GM19328 (cell line): ENCODE data around the gene PRR12.

Experiments
- ATAC-seq: cut with Tn5 transposase; IDR thresholded peaks from one replicate; pipeline ENCODE4 v1.9.1; 2021; ENCODE audit warnings: mild to moderate bottlenecking, moderate library complexity; ENCODE audit not compliant: unreplicated experiment

The PRR12 gene

GRCh38 chr19:49590071-49590970 is 661 bp upstream of the PRR12 start:
- peak; percentile 66 for ATAC-seq

- ATAC-seq = no peak
Observed at GRCh38 chr19:49591731-49592485, 926 bp downstream of the PRR12 start.

GRCh38 chr19:49592486-49593232 is 1.7 kb downstream of the PRR12 start:
- no peak for ATAC-seq

- ATAC-seq = no peak
Observed at GRCh38 chr19:49593233-49594113, 2.5 kb downstream of the PRR12 start.

- no peak for ATAC-seq
Observed at GRCh38 chr19:49594157-49594992, 3.4 kb downstream of the PRR12 start.

GRCh38 chr19:49594993-49595818 is 4.2 kb downstream of the PRR12 start:
- ATAC-seq = no peak

- no peak for ATAC-seq
Observed at GRCh38 chr19:49595819-49596404, 4.9 kb downstream of the PRR12 start.

GRCh38 chr19:49596407-49596806 is 5.4 kb downstream of the PRR12 start:
- no peak for ATAC-seq

- ATAC-seq = no peak
Observed at GRCh38 chr19:49596954-49597702, 6.1 kb downstream of the PRR12 start.

- ATAC-seq = no peak
Observed at GRCh38 chr19:49597703-49597974, 6.7 kb downstream of the PRR12 start.

GRCh38 chr19:49599378-49600295 is 8.7 kb downstream of the PRR12 start:
- no peak for ATAC-seq

GRCh38 chr19:49601482-49602038 is 10.6 kb downstream of the PRR12 start:
- no peak for ATAC-seq

- ATAC-seq = no peak
Observed at GRCh38 chr19:49602806-49603205, 11.8 kb downstream of the PRR12 start.

- ATAC-seq = no peak
Observed at GRCh38 chr19:49605605-49606004, 14.6 kb downstream of the PRR12 start.

- no peak for ATAC-seq
Observed at GRCh38 chr19:49609499-49610092, 18.6 kb downstream of the PRR12 start.

GRCh38 chr19:49613374-49613773 is 22.4 kb downstream of the PRR12 start:
- ATAC-seq = no peak
